Adrenal gland (tissue), 12 donors: Measurements from ENCODE around the gene PIGS. TPM values are rescaled to one million over a fixed set of nuclear protein-coding genes. Genes with fewer than 3 reads are reported as not detected.

ENCODE experiments used
- DNase-seq, 7 donors: peaks; one replicate each; pipeline ENCODE4 v3.0.0-alpha.2; 2019 to 2020
- H3K27ac ChIP-seq, 5 donors: fragments of 200-600 bp; sonication (generic) in 4 of 5; 1 replicate in 3 of 5; 2 replicates in 2 of 5; pipeline versions ENCODE4 v1.5.1 to v1.8.0; 2016 to 2020; ENCODE audit warnings: mild to moderate bottlenecking in 1 of 5
- H3K27me3 ChIP-seq: fragments of 200-600 bp; 2 replicates; pipeline ENCODE4 v1.8.0; 2021
- H3K36me3 ChIP-seq, 2 donors: fragments of 200-600 bp; replicated peaks in 1 of 2; 1 replicate in 1 of 2; 2 replicates in 1 of 2; pipeline versions ENCODE4 v1.5.1 to v1.8.0; 2018 to 2022
- H3K4me1 ChIP-seq, 2 donors: fragments of 200-600 bp; replicated peaks in 1 of 2; 1 replicate in 1 of 2; 2 replicates in 1 of 2; pipeline versions ENCODE4 v1.5.1 to v1.8.0; 2018 to 2021
- H3K4me3 ChIP-seq, 4 donors: fragments of 200-600 bp; sonication (generic) in 3 of 4; one replicate each; pipeline ENCODE4 v1.5.1; 2016 to 2018
- H3K9me3 ChIP-seq, 3 donors: fragments of 200-600 bp; sonication (generic) in 1 of 3; replicated peaks in 1 of 3; 1 replicate in 2 of 3; 2 replicates in 1 of 3; pipeline versions ENCODE4 v1.5.1 to v1.8.0; 2016 to 2021
- CTCF ChIP-seq, 6 experiments: fragments of 450-650 bp in 4 of 6; fragments of 200-600 bp in 2 of 6; sonication (generic) in 1 of 6; IDR thresholded peaks; 1 replicate in 5 of 6; 2 replicates in 1 of 6; pipeline versions ENCODE4 v1.5.1 to v1.8.0; 2016 to 2021; ENCODE audit warnings: antibody characterized with exemption in 6 of 6, mild to moderate bottlenecking in 2 of 6, moderate library complexity in 1 of 6
- POLR2A ChIP-seq, 2 donors: fragments of 450-650 bp; IDR thresholded peaks; one replicate each; pipeline ENCODE4 v1.6.1; 2017; ENCODE audit warnings: antibody characterized with exemption in 2 of 2, mild to moderate bottlenecking in 2 of 2, moderate library complexity in 1 of 2
- WGBS, 4 donors: extraction: QIAGEN DNeasy Blood & Tissue Kit in 2 of 4; methylation state at CpG; one replicate each; pipeline versions ENCODE4 v1.1.5 to v1.1.7; 2013 to 2017; 5-methylcytosine and 5-hydroxymethylcytosine counted together
- intact Hi-C, 2 donors: fragments of 100-400 bp; cut with DNase I; formaldehyde crosslinking; loops; one replicate each; pipeline versions ENCODE4 v1.14.1 to v1.15.0; 2022 to 2023
- polyA plus RNA-seq, 3 donors: library from polyadenylated mRNA; stranded (reverse); fragments of 200-250 nt in 2 of 3; fragments of 350-450 nt in 1 of 3; fragmentation: Illumina TruSeq in 1 of 3; extraction: RNeasy Lipid Tissue Mini Kit (QIAGEN cat#74804) in 1 of 3; gene quantifications; one replicate each; pipeline ENCODE4 v1.2.3, GENCODE V29; 2013 to 2014
- total RNA-seq, 9 donors: library from RNA; depleted of rRNA in 4 of 9; stranded (reverse); fragments of >200 nt in 4 of 9; fragments of 120-200 nt in 1 of 9; fragmentation: NEBNext Ultra II Directional in 1 of 9; extraction: Animal tissue kit (Norgen Biotek cat#: 25700) in 1 of 9; gene quantifications; one replicate each; pipeline versions ENCODE4 v1.1.0 to v1.2.4, GENCODE V29; 2013 to 2023
- donor health status: healthy with polysubstance abuse.
- donor health status: Bipolar disorder and iron deficiency.
- donor health status: DM: yes; HTN: yes; CAD: no.
- donor health status: DM: no; HTN: no; CAD: no.
- donor health status: DM: no; HTN: no; CAD: no.
- donor health status: DM: yes; HTN: yes; CAD: no.

Gene PIGS
- total and polyA plus RNA-seq, 12 donors: 9.2 to 73.0 (median 55.6) TPM

GRCh38 chr17:28528327-28529012 lies 42.9 kb downstream of the PIGS start:
- WGBS, 4 donors: 79 to 81% (median 80%) methylated on average over 5 to 9 of the region's 9 CpGs
- Histone ChIP-seq H3K27ac (no peak overlapping the region), H3K4me3 (no peak overlapping the region), H3K4me1 (no peaks in the 10 kb centered on the region), H3K27me3 (peaks cover 5% of the 10 kb centered on the region), H3K9me3 (no peaks in the 10 kb centered on the region), H3K36me3 (no peaks in the 10 kb centered on the region)
- intact Hi-C loops: no loop called here
- no peak for TF ChIP-seq CTCF (IDR thresholded peaks at IDR 0.05)
- DNase-seq: no peak

- 80 to 96% (median 94%) methylated on average over 1 to 2 of the region's 2 CpGs for WGBS, 4 donors
- no peaks in the 10 kb centered on the region for H3K4me1 ChIP-seq
- no peak overlapping the region for H3K27ac ChIP-seq
- no peak overlapping the region for H3K4me3 ChIP-seq
- intact Hi-C loops: no loop called here
- no peaks in the 10 kb centered on the region for H3K36me3 ChIP-seq
- no peak for TF ChIP-seq CTCF (IDR thresholded peaks at IDR 0.05)
- TF ChIP-seq POLR2A (IDR thresholded peaks at IDR 0.05): no peak
- DNase-seq: no peak
- peaks cover 5% of the 10 kb centered on the region for H3K27me3 ChIP-seq
- H3K9me3 ChIP-seq: no peaks in the 10 kb centered on the region
Measured at GRCh38 chr17:28527859-28528258, 43.5 kb downstream of the PIGS start.

- no peak overlapping the region for H3K27ac ChIP-seq
- TF ChIP-seq POLR2A (IDR thresholded peaks at IDR 0.05): no peak
- TF ChIP-seq CTCF (IDR thresholded peaks at IDR 0.05): no peak
- intact Hi-C loops: no loop called here
- no peak overlapping the region for H3K4me3 ChIP-seq
- H3K36me3 ChIP-seq: no peaks in the 10 kb centered on the region
- H3K4me1 ChIP-seq: no peaks in the 10 kb centered on the region
- H3K27me3 ChIP-seq: peaks cover 5% of the 10 kb centered on the region
- no peaks in the 10 kb centered on the region for H3K9me3 ChIP-seq
- DNase-seq: no peak
- 83 to 96% (median 92%) methylated on average over 2 of the region's 2 CpGs for WGBS, 4 donors
Measured at GRCh38 chr17:28527181-28527681, 44.1 kb downstream of the PIGS start.

GRCh38 chr17:28526381-28526780 lies 44.9 kb downstream of the PIGS start:
- H3K27me3 ChIP-seq: peaks cover 5% of the 10 kb centered on the region
- no peak overlapping the region for H3K27ac ChIP-seq
- intact Hi-C loops: no loop called here
- 79 to 83% (median 82%) methylated on average over 6 to 8 of the region's 8 CpGs; no CpG with 5 or more reads in 1 of the 4 donors for WGBS, 4 donors
- no peak overlapping the region for H3K4me3 ChIP-seq
- no peak for DNase-seq
- H3K9me3 ChIP-seq: no peaks in the 10 kb centered on the region
- no peaks in the 10 kb centered on the region for H3K4me1 ChIP-seq
- TF ChIP-seq POLR2A (IDR thresholded peaks at IDR 0.05): no peak
- TF ChIP-seq CTCF (IDR thresholded peaks at IDR 0.05): no peak
- no peaks in the 10 kb centered on the region for H3K36me3 ChIP-seq
